NCI-H1930 (cell line): Measurements from ENCODE around the gene PTPRZ1.

Experiments
- DNase-seq, 2 experiments: peaks; one replicate each; lab custom pipeline; 2025; lab: John Stamatoyannopoulos, UW

PTPRZ1 gene

DNA sequence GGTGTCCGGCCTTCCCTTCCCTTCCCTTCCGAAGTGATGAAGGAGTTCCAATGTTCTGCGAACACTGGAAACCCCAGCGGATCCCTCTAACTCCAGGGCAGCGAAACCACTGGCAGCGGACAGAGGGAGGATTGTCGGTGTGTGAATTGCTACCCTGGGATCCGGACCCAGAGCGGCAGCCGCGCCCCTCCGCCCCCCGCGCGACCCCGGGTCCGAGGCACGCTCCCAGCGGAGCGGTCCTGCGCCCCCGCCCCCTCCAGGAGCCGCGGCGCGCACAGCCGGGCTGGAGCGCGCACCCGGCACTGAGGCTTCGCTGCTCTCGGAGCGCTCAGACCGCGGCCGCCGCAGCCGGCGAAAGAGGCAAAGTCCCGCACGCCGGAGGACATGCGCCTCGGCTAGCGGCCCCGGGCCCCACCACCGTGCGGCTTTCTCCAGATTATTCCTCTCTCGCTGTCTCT lies at the start of gene PTPRZ1:
Gene PTPRZ1, plus strand, starts transcription at position 331 of the 458 bp plus-strand sequence. CDS start 339 bp downstream, outside the sequence.
- peak; percentile 46 to 59 for DNase-seq

DNA sequence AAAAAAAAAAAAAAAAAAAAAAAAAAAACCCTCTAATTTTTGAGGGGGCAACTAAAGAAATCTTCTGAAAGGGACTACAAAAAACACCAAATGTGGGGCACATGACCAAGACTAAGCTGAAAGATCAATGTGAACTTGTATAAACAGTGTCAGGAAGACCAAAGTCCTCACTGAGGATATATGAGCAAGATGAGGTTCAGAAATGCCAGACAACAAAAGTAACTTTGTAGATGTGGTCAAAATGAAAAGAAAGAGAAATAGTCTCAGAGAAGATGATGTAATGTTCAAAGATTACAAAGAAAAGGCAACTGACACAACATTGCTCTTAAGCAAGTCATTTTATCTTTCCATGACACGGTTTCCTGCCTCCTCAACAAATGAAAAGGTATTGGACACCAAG lies 48.7 kb upstream of the PTPRZ1 start:
- no peak for DNase-seq

DNA sequence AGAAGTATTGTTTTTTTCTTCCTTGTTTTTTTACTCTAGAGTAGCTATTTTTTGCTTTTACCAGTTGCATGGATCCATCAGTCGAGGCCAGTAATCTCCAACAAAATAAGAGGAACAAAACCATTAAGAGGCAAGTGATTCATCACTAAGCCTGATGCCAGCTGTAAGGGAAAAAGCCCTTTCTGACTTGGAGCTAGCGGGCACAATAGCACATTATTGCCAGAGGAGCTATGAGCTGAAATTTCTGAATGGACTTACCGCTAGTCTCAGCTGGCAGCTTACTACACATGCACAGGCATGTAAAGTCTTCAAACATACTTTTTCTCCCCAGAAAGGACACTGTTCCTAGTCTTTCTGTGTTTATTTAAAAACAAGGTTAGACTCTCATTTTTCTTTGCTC lies 41.6 kb upstream of the PTPRZ1 start:
- peak in 1 of 2 experiments; percentile 35 for DNase-seq

DNA sequence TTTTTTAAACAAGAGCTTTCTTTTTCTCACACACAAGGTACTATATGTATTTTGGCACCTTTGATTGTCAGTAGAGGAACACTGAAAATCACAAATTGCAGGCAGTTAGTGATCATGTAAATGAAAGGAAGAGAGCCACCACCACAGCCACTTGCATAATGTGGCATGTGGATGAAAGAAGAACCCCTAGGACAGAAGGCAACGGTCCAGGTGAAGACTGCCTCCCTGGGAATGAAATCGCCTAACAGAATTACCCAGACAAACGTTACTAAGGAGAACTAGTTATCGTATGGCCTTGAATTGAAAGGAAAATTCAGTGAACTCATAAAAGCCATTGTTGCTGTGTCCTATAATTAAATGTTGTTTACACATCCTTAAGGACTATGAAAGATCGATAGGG lies 41.2 kb upstream of the PTPRZ1 start:
- peak; percentile 83 for DNase-seq

DNA sequence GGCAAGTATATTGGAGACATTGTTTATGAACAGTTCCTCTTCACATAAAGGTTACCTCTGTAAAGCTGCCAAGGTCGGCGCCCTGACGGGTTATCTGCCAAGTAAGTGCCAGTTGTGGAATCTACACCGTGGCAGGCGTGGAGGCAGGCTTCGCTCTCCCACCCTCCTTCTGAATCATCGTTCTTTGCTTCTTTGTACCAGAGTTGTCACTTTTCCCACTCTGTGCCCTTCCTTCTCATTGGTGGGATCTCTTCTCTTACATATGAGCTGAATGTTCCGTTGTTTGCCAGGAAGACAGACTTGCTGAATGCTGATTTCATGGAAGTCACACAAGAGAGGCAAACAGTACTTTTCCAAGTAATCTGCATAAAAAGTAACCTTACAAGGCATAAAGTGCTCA lies 40.6 kb upstream of the PTPRZ1 start:
- peak in 1 of 2 experiments; percentile 61 for DNase-seq

DNA sequence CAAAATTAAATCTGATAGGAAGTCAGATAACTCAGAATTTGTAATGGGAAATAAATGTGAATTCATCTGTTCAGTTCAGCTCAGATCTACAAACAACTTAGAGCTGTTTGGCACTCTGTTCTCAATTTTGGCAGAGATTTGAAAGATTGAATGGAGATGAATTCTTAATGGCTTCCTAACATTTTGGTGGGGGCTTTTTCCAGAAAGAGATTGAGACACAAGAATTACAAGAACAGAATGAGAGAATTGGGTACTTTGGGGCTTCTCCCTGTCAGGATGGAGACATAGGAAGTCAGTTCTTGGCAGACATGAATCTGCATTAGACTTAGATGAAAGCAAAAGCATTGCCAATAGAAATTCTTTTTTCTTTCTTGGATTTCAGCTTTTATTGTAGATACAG lies 39.0 kb upstream of the PTPRZ1 start:
- DNase-seq: no peak

DNA sequence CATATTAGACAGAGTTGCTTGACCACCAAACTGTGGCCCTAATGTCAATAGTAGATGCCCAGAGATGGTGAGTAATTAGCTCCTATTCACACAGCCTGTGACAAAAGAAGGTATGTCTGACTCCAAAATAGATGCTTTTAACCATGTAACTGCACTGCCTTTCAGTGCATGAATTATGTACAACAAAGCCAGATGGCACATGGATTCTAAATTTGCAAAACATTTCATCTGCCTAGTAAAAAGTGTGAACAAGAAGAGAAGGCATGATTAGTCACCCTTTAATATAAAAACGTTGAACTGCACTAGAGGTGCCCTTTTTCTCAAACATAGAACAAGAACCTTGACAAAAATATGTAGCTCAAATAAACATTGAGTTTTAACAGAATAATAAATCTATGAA lies 35.5 kb upstream of the PTPRZ1 start:
- no peak for DNase-seq

DNA sequence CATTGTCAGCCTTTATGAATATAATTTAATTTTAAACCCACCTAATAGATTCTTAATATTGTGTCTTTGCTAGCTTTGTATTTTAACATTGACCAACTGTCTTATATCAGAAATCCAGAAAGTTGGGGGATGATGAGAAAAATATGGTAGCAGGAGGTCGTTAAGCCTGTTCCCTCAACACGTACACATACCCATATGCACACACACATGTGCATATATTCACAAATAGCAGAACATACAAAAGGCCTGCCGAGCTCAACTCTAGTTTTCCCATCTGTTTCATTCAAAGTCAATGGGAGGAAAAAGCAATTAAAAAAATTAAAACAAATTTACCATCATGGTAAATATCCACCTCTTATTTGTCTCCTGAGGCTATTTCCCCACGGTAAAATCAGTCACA lies 25.9 kb upstream of the PTPRZ1 start:
- no peak for DNase-seq

DNA sequence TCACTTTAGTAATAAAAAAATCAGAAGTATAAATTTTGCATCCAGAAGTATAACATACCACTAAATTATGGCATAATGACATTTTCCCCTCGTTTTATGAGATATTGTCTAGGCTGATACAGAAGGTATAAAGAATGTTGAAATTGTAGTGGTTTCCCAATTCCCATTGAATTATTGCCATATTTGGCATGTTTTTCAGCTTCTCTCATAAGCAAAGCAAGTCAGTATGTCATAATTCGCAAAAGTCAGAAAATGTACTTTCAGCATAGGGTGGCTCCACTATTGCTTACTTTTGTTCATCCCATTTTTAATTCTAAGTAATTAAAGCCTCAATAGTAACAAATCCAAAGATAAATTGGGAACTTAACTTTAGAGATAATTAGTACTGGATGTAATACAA lies 19.7 kb upstream of the PTPRZ1 start:
- DNase-seq: no peak

DNA sequence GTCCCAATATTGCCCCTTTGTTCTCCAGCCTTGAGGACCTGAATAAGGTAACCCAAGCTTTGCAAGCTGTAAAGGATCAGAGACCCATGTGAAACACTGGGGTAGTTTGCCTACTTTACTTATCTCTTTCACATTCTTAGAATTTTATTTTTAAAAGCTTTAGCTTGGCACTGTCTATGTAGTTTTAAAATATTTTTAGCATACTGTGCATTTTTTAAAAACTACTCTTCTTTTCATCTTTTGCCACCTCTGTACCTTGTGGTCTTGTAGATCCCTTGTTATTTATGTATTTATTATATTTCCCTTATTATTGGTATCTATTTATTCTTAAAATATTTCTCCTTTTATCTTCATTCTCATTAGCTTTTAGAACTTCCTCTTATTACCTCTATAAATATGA lies 12.0 kb upstream of the PTPRZ1 start:
- no peak for DNase-seq

DNA sequence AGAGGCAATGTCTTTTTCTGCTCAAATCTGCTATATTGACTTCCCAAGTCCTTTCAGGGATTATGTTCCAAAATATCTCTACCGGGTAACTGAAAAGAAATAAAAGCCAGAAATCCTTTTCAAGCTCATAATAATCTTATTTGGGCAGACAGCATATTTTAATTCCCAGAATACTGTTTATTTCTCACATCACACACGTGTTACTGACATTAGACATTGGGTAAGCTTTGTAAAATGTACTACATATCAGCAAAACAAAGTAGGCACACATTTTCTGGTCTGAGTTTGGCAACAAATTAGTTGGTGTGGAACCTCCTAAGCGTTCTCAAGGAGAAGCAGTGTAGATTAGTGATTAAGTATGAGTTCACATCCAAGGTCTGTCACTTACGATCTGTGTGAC lies 10.4 kb upstream of the PTPRZ1 start:
- no peak for DNase-seq

DNA sequence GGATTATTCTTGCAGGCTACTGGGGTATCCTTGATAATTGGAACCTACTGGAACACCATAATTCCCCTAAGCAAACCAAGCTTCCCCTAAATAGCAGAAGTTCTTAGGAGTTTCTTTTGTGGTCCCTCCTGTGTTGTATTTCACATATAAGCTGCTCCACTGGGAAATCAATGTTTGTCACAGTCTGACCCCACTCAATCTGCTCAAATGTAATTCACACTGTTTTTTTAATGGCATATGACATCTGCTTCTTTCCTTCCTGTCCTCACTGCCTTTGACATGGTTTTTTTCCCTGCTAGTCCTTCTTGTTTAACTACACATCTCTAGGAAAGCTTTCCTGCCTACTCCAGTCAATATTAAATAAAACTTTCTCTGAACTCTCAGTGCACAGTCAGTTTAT lies 1.8 kb upstream of the PTPRZ1 start:
- DNase-seq: no peak

DNA sequence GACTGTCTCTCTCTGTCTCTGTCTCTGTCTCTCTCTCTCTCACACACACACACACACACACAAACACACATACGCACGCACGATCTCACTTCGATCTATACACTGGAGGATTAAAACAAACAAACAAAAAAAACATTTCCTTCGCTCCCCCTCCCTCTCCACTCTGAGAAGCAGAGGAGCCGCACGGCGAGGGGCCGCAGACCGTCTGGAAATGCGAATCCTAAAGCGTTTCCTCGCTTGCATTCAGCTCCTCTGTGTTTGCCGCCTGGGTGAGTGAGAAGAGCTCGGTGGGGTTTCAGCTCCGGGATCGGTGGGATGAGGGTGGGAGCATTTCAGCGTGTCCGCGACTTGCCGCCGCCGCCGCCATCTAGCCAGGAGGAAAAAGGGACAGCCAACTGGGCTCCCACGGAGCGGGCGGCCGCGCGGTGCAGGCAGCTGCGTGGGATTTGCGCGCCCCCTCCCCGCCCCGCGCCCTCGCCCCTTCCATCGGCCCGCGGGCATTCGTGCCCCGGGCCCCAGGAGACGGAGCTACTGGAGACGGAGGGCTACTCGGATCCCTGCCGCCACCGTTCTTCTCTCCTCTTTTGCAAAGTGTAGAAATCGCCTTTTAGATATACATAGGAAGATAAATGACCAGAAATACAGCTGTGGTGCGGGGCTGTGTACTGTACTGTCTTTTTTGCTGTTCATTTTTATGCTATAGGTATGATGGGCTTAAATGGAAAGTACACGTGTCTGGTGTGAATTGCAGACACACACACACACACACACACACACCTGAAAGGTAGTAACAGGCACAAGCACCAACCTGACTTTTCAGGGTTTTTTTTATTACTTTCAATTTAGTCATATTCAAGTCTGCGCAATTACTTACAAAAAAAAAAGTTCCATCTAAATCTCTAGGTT lies 581 bp downstream of the PTPRZ1 start:
- DNase-seq: peak in 1 of 2 experiments; percentile 28

DNA sequence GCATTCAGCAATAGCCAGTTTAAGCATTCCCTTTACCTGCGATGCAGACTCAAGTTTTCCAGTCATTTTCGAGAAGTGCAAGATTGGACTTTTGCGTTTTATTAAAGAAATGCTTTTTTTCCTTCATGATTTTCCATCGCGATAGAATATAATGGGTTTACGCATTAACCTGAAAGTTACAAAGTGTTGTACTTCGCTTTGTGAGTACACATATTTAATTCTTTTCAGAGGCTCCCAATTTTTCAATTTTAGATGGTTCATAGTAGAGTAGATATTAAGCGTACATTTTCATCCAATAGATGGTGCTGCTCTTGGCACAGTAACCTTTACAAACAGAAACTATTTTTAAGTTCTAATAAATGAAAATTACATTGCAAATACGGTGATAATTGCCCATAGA lies 1.3 kb downstream of the PTPRZ1 start:
- no peak for DNase-seq

DNA sequence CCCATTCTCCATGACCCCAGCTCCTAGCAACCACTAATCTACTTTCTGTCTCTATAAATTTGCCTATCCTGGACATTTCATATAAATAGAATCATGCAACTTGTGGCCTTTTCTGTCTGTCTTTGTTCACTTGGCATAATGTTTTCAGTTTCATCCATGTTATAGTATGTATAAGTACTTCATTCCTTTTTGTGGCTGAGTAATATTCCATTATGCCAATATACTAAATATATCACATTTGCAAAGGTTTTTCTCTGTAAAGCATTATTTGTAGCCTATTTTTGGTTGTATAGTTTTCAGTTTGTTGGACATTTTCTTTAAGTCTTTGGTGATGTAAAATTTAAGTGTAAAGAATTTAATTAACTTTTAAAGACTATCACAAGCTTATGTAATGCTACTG lies 2.2 kb downstream of the PTPRZ1 start:
- DNase-seq: no peak

DNA sequence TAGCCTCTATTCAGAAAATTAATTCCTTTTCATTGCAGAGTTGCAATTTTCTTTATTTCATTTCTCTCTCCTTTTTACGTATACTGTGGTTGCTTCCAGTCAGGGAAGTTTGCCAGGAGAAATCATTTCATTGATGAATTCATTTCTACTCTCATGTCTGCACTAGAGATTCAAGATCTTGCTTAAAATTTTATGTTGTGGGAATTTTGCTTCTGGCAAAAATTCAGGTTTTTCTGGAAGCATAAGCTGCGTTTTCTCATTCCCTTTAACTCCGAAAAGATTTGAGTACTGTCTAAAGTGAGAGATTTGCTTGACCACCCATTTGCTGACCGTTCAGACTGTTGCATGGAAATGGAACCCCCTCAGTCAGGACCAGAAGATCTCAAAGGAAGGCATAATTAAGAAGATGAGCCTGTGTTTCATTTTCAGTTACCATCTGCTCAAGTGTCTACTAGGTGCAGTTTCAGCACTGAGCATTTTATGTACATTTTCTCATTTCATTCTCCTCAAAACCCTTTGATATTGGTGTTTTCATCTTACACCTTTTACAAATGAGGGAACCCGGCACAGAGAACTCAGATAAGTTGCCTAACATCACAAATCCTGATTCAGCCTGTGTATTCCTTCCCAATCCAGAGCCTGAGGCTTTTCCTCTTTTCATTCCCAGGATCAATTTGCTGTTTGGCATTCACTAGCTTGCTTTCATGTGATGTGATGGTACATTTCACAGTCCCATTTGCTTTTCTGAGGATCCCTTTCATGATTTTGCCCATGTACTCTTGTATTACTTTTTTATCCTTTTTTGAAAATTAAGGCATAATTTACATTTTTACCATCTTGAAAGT lies 3.9 kb downstream of the PTPRZ1 start:
- DNase-seq: no peak

DNA sequence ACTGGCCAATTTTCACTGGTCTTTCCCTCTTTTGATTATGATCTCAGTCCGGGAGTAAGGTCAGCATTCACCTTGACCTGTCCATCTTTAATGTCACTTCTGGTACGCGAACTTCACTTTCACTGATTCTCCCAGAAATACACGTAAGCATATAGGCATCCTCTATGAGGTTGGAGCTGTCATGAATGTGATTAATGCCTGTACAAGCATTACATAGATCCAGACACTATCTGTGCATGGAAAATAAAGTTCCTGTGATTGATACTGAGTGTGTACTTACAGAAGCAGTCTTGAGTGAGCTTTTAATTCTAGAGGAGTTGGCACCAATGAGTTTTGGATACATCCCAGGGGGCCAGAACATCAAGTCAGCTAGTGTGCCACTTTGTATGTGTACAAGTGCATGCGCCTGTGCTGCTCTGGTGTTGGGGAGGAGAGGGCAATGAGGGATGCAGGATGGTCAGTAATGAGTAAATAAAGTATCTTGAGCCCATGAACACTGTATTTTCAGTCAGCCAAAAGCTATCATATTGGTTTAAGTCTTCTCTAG lies 6.0 kb downstream of the PTPRZ1 start:
- no peak for DNase-seq

DNA sequence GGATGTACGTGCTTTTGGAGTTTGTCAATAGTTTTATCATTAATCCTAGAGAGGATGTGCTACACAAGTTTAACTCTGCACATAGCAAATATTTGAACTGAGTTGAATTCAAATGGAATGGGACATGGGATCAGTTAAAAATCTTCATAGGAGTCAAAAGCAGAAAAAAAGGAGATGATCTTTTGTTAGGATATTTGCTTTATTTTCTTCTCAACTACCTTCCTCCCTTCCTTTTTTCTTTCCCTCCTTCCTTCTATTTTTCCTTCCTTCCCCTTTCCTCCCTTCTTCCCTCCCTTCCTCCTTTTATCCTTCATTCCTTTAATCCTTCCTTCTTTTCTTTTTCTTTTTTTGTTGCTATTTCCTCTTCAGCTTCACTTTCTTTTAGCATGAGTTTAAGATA lies 6.6 kb downstream of the PTPRZ1 start:
- DNase-seq: no peak

DNA sequence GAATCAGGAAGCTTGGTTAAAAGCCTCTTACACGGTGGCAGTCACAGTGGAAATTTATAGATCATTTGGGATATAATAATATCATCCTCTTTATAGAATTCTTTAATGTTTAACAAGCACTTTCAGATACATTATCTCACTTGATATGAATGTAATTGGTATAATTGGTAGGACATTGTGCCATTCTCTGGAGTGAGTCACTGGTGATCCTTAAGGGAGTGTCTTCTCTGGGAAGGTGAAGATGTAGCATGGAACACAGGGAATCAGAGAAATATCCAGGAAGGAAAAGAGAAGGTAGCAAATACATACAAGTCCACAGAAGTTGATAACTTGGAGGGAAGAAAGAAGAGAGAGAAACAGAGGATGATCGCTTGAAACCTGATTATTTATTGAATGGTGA lies 9.8 kb downstream of the PTPRZ1 start:
- DNase-seq: peak in 1 of 2 experiments; percentile 9

DNA sequence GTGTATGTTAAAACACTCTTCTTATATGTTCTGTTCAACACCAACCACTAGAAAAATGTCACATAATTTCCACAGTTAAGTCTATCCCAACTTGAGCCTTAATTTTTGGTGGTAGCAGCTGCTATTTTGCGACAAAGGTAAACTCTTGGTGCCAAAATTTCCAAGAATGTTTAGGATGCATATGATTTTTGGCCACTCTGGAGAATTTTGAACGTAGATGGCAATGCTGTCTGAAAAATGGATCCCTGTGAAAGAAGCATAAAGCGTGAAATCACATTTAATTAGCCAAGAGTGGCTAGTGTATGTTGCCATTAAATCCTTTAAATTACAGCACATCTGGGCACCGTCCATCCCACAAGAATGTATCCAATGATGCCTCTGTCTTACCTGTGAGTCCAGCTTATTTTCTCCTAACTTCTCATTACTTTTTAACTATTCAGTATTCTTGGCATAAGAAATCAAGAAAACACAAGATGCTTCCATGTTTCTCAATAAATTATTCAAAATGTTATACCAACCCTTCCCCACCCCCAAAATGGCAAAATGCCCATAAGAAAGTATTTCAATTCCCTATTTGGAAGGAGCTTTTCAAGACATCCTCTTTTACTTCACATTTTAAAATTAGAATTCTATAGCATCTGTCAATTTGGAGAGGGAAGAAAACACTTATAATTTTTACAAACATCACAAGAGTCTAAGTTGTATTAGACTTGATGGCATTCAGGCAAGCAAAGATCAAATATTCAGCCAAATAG lies 12.4 kb downstream of the PTPRZ1 start:
- DNase-seq: no peak

DNA sequence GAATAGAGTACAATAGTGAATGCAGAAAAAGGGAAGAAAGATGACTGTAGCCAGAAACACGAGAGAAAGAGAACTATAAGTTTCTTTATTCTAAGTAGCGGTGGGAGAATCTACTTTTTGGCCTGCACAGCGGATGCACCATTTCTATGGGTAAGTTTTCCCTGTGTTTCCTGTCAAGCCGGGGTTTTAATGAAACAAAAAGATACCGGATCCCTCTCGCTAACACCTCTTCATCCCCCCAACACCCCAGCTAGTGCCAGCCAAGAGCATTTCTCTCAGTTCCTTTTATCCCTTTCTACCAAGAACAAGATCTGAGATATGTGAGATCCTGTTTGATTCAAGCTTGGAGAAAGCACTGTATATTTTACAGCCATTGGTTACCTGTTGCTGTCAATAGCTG lies 14.7 kb downstream of the PTPRZ1 start:
- DNase-seq: no peak

DNA sequence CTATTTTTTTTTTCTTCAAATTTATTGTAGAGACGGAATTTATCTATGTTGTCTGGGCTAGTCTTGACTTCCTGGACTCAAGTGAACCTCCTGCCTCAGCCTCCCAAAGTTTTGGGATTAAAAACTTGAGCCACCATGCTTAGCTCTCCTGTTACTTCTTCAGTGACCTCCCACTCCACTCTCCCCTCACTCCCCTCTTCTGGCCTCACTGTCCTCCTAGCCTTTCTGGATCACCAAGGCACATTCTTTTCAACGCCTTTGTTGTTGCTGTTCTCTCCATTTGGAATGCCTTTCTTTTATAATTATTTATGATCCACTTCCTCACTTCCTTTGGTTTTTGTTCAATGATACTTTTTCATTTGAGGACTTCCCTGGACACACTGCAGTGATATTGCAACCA lies 17.9 kb downstream of the PTPRZ1 start:
- DNase-seq: no peak
